H9 (cell line): ENCODE results near the gene MERTK. TPM values are rescaled to one million over a fixed set of nuclear protein-coding genes. Genes with fewer than 3 reads are reported as not detected.

Source experiments
- DNase-seq: peaks from one replicate; pipeline ENCODE4 v3.0.0-alpha.2; 2017
- H2AFZ ChIP-seq: one replicate; pipeline ENCODE4 v1.6.1; 2013; ENCODE audit warnings: mild to moderate bottlenecking, low read length, control low read depth, moderate library complexity
- H2AK5ac ChIP-seq: 2 replicates; pipeline ENCODE4 v1.6.1; 2013; ENCODE audit warnings: low read length, control low read depth, mixed read lengths; ENCODE audit not compliant: insufficient read length
- H2BK120ac ChIP-seq: one replicate; pipeline ENCODE4 v1.6.1; 2013; ENCODE audit warnings: low read depth, mild to moderate bottlenecking, low read length, control low read depth, inconsistent platforms; ENCODE audit not compliant: poor library complexity, severe bottlenecking
- H2BK12ac ChIP-seq: 2 replicates; pipeline ENCODE4 v1.6.1; 2013; ENCODE audit warnings: low read length, control low read depth, mixed read lengths, low read depth; ENCODE audit not compliant: insufficient read length
- H2BK15ac ChIP-seq: 2 replicates; pipeline ENCODE4 v1.6.1; 2013; ENCODE audit warnings: low read depth, low read length, control low read depth
- H2BK20ac ChIP-seq: one replicate; pipeline ENCODE4 v1.6.1; 2013; ENCODE audit warnings: low read depth, mild to moderate bottlenecking, low read length, control low read depth, inconsistent platforms; ENCODE audit not compliant: poor library complexity, severe bottlenecking
- H2BK5ac ChIP-seq: 2 replicates; pipeline ENCODE4 v1.6.1; 2013; ENCODE audit warnings: low read length, control low read depth, mixed read lengths; ENCODE audit not compliant: insufficient read length
- H3K14ac ChIP-seq: 2 replicates; pipeline ENCODE4 v1.6.1; 2013; ENCODE audit warnings: low read length, control low read depth; ENCODE audit not compliant: insufficient read depth
- H3K18ac ChIP-seq: 2 replicates; pipeline ENCODE4 v1.6.1; 2013; ENCODE audit warnings: low read depth, mild to moderate bottlenecking, mixed read lengths, low read length, control low read depth; ENCODE audit not compliant: insufficient read length
- H3K23ac ChIP-seq: 2 replicates; pipeline ENCODE4 v1.6.1; 2013; ENCODE audit warnings: low read length, control low read depth, mixed read lengths, low read depth; ENCODE audit not compliant: insufficient read length
- H3K23me2 ChIP-seq: 2 replicates; pipeline ENCODE4 v1.6.1; 2013; ENCODE audit warnings: low read depth, mild to moderate bottlenecking, mixed read lengths, low read length, control low read depth; ENCODE audit not compliant: insufficient read length, poor library complexity, severe bottlenecking
- H3K27ac ChIP-seq: 2 replicates; pipeline ENCODE4 v1.5.1; 2013; ENCODE audit warnings: low read length, control low read depth, mixed read lengths, low read depth; ENCODE audit not compliant: insufficient read length
- H3K27me3 ChIP-seq: 2 replicates; pipeline ENCODE4 v1.6.1; 2013; ENCODE audit warnings: low read length, control low read depth, inconsistent platforms; ENCODE audit not compliant: insufficient read depth
- H3K4ac ChIP-seq: 2 replicates; pipeline ENCODE4 v1.6.1; 2013; ENCODE audit warnings: low read depth, mild to moderate bottlenecking, control low read depth, inconsistent platforms, low read length, moderate library complexity
- H3K4me1 ChIP-seq: 2 replicates; pipeline ENCODE4 v1.6.1; 2013; ENCODE audit warnings: low read length, control low read depth, inconsistent platforms; ENCODE audit not compliant: insufficient read depth
- H3K4me2 ChIP-seq: 2 replicates; pipeline ENCODE4 v1.6.1; 2013; ENCODE audit warnings: low read length, control low read depth, mixed read lengths; ENCODE audit not compliant: insufficient read length, insufficient read depth
- H3K56ac ChIP-seq: 2 replicates; pipeline ENCODE4 v1.6.1; 2013; ENCODE audit warnings: low read depth, mild to moderate bottlenecking, mixed read lengths, low read length, control low read depth; ENCODE audit not compliant: insufficient read length
- H3K79me1 ChIP-seq: 2 replicates; pipeline ENCODE4 v1.6.1; 2013; ENCODE audit warnings: low read depth, mild to moderate bottlenecking, moderate library complexity, low read length, control low read depth, inconsistent platforms; ENCODE audit not compliant: insufficient read depth, poor library complexity, severe bottlenecking
- H3K79me2 ChIP-seq: 2 replicates; pipeline ENCODE4 v1.6.1; 2013; ENCODE audit warnings: low read length, control low read depth, inconsistent platforms; ENCODE audit not compliant: insufficient read depth
- H3K9ac ChIP-seq: 2 replicates; pipeline ENCODE4 v1.6.1; 2013; ENCODE audit warnings: low read length, control low read depth, mixed read lengths; ENCODE audit not compliant: insufficient read length; ENCODE audit errors: extremely low read depth
- H3K9me3 ChIP-seq: one replicate; pipeline ENCODE4 v1.6.1; 2013; ENCODE audit warnings: low read depth, low read length, inconsistent platforms; ENCODE audit not compliant: control insufficient read depth
- H3T11ph ChIP-seq: one replicate; pipeline ENCODE4 v1.6.1; 2013; ENCODE audit warnings: mild to moderate bottlenecking, low read length, control low read depth, inconsistent platforms
- H4K20me1 ChIP-seq: one replicate; pipeline ENCODE4 v1.6.1; 2013; ENCODE audit not compliant: control insufficient read depth, insufficient read length, insufficient read depth
- H4K5ac ChIP-seq: 2 replicates; pipeline ENCODE4 v1.6.1; 2013; ENCODE audit warnings: low read depth, mild to moderate bottlenecking, mixed read lengths, low read length, control low read depth; ENCODE audit not compliant: insufficient read length
- H4K8ac ChIP-seq: replicated peaks from 2 replicates; pipeline ENCODE4 v1.6.1; 2013; ENCODE audit warnings: low read length, control low read depth, mixed read lengths, low read depth; ENCODE audit not compliant: insufficient read length
- H4K91ac ChIP-seq: 2 replicates; pipeline ENCODE4 v1.6.1; 2013; ENCODE audit warnings: low read depth, mild to moderate bottlenecking, moderate library complexity, mixed read lengths, low read length, control low read depth; ENCODE audit not compliant: insufficient read length
- H3K27ac Mint-ChIP-seq, 3 experiments: 2 replicates in 2 of 3; 3 replicates in 1 of 3; pipeline ENCODE4 v1.8.0; 2020 to 2021; ENCODE audit warnings: mixed read lengths in 3 of 3, mild to moderate bottlenecking in 1 of 3, moderate library complexity in 1 of 3
- H3K27me3 Mint-ChIP-seq: 2 replicates; pipeline ENCODE4 v1.8.0; 2021; ENCODE audit warnings: low read depth, mild to moderate bottlenecking, moderate library complexity, mixed read lengths
- H3K36me3 Mint-ChIP-seq, 3 experiments: 2 replicates in 2 of 3; 3 replicates in 1 of 3; pipeline ENCODE4 v1.8.0; 2020 to 2021; ENCODE audit warnings: low read depth in 3 of 3, mixed read lengths in 3 of 3; ENCODE audit not compliant: insufficient read depth in 1 of 3
- H3K4me1 Mint-ChIP-seq, 2 experiments: 2 replicates each; pipeline ENCODE4 v1.8.0; 2020; ENCODE audit warnings: mixed read lengths in 2 of 2
- H3K4me3 Mint-ChIP-seq, 2 experiments: 2 replicates in 1 of 2; 3 replicates in 1 of 2; pipeline ENCODE4 v1.8.0; 2020 to 2021; ENCODE audit warnings: mild to moderate bottlenecking in 2 of 2, mixed read lengths in 2 of 2, moderate library complexity in 1 of 2
- H3K9me3 Mint-ChIP-seq, 2 experiments: 2 replicates in 1 of 2; 3 replicates in 1 of 2; pipeline ENCODE4 v1.8.0; 2020; ENCODE audit warnings: mild to moderate bottlenecking in 2 of 2, mixed read lengths in 2 of 2, moderate library complexity in 1 of 2
- WGBS: extraction: QIAGEN DNeasy Blood & Tissue Kit; methylation state at CpG from one replicate; pipeline ENCODE4 v1.1.7; 2013; ENCODE audit warnings: missing lambda C conversion rate, low lambda C conversion rate, mixed read lengths; ENCODE audit not compliant: insufficient read length; ENCODE audit errors: extremely low coverage; 5-methylcytosine and 5-hydroxymethylcytosine counted together
- total RNA-seq: library from RNA; stranded (reverse); gene quantifications from 2 replicates; pipeline ENCODE4 v1.2.1, GENCODE V29; 2021
- TF ChIP-seq, protein P1 (sequence below): fragments of 200-600 bp; sonication (generic); conservative IDR thresholded peaks from 3 replicates; pipeline ENCODE4 v1.8.0; 2021; ENCODE audit warnings: antibody characterized with exemption, mild to moderate bottlenecking

MERTK gene
- total RNA-seq, 1 experiment from 2014 or later, result 4.8 TPM

DNA sequence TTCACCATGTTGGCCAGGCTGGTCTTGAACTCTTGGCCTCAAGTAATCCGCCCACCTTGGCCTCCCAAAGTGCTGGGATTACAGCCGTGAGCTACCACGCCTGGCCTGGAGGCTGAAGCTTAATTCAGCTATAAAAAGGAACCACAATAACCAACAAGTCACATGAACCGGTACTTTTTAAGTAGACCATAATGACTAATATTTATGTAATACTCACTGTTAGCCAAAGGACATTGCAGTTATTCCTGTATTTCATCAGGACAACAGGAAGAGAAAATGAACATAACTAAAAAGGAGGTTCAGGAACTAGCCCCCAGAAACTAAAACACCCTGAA is 107.6 kb downstream of the MERTK start:
- Mint-ChIP-seq H3K9me3 (no peaks in the 10 kb centered on the region), H3K27me3 (no peaks in the 10 kb centered on the region), H3K4me3 (no peak overlapping the region), H3K27ac (no peak overlapping the region), H3K36me3 (peaks cover 0 to 4% (median 0%) of the 10 kb centered on the region in 3 experiments; a peak in 4 of 7 replicates), H3K4me1 (no peaks in the 10 kb centered on the region)
- Histone ChIP-seq H3K4ac (no peak overlapping the region), H2BK12ac (no peak overlapping the region), H3K27ac (no peak overlapping the region), H3K9ac (no peak overlapping the region), H3K14ac (no peak overlapping the region), H4K8ac (no peak overlapping the region), H2BK20ac (no peak overlapping the region), H2BK5ac (no peak overlapping the region), H3K9me3 (no peaks in the 10 kb centered on the region), H4K5ac (no peak overlapping the region), H2BK15ac (no peak overlapping the region), H3K56ac (no peak overlapping the region), H3K4me2 (no peak overlapping the region), H4K91ac (no peak overlapping the region), H3K79me2 (no peaks in the 10 kb centered on the region), H3K4me1 (no peaks in the 10 kb centered on the region), H3T11ph (no peak overlapping the region), H3K23me2 (no peaks in the 10 kb centered on the region), H4K20me1 (no peaks in the 10 kb centered on the region), H2BK120ac (no peak overlapping the region), H3K27me3 (no peaks in the 10 kb centered on the region), H2AFZ (no peak overlapping the region), H3K79me1 (no peaks in the 10 kb centered on the region), H2AK5ac (no peak overlapping the region), H3K23ac (no peak overlapping the region), H3K18ac (no peak overlapping the region)
- TF ChIP-seq, protein P1, sequence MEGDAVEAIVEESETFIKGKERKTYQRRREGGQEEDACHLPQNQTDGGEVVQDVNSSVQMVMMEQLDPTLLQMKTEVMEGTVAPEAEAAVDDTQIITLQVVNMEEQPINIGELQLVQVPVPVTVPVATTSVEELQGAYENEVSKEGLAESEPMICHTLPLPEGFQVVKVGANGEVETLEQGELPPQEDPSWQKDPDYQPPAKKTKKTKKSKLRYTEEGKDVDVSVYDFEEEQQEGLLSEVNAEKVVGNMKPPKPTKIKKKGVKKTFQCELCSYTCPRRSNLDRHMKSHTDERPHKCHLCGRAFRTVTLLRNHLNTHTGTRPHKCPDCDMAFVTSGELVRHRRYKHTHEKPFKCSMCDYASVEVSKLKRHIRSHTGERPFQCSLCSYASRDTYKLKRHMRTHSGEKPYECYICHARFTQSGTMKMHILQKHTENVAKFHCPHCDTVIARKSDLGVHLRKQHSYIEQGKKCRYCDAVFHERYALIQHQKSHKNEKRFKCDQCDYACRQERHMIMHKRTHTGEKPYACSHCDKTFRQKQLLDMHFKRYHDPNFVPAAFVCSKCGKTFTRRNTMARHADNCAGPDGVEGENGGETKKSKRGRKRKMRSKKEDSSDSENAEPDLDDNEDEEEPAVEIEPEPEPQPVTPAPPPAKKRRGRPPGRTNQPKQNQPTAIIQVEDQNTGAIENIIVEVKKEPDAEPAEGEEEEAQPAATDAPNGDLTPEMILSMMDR, result no peak
- no peak for DNase-seq
- WGBS, result no CpG with 5 or more reads among the region's 4 CpGs
